HUDEP-2 (cell line): Measurements from ENCODE around the gene HSPA1B.
"Not testable (repeated sequence)": the region's sequence is repeated elsewhere in the genome, so short reads cannot be mapped to it uniquely, and the experiment has no call there.

ENCODE experiments used
- DNase-seq, 76 experiments: peaks; one replicate each; lab custom pipeline; 2025; ENCODE audit not compliant: unreplicated experiment in 76 of 76; lab: John Stamatoyannopoulos, UW

The HSPA1B gene

GRCh38 chr6:31823592-31824196 is 3.8 kb upstream of the HSPA1B start:
- not testable (repeated sequence) for DNase-seq

- DNase-seq: no peak
Measured at GRCh38 chr6:31825553-31825952, 2.0 kb upstream of the HSPA1B start.

GRCh38 chr6:31826793-31827285 is 699 bp upstream of the HSPA1B start:
- DNase-seq: peak in 64 of 76 experiments; percentile 68 to 97 (median 84)

GRCh38 chr6:31829633-31830283 is 2.2 kb downstream of the HSPA1B start:
- peak in 21 of 76 experiments; percentile 27 to 72 (median 39) for DNase-seq

GRCh38 chr6:31830886-31831335 is 3.4 kb downstream of the HSPA1B start:
- DNase-seq: no peak

- no peak for DNase-seq
Measured at GRCh38 chr6:31831350-31832215, 4.0 kb downstream of the HSPA1B start.

- peak in 73 of 76 experiments; percentile 35 to 98 (median 85) for DNase-seq
Measured at GRCh38 chr6:31834367-31835250, 7.1 kb downstream of the HSPA1B start.

- peak in 1 of 76 experiments; percentile 20 for DNase-seq
Measured at GRCh38 chr6:31836047-31836473, 8.5 kb downstream of the HSPA1B start.

- DNase-seq: peak in 7 of 76 experiments; percentile 25 to 38 (median 34)
Measured at GRCh38 chr6:31836474-31837368, 9.2 kb downstream of the HSPA1B start.

- peak in 2 of 76 experiments; percentile 24 to 30 for DNase-seq
Measured at GRCh38 chr6:31837369-31838113, 10.0 kb downstream of the HSPA1B start.

- not testable (repeated sequence) for DNase-seq
Measured at GRCh38 chr6:31838114-31838553, 10.6 kb downstream of the HSPA1B start.

GRCh38 chr6:31838968-31839367 is 11.4 kb downstream of the HSPA1B start:
- DNase-seq: no peak

GRCh38 chr6:31839779-31840126 is 12.2 kb downstream of the HSPA1B start:
- not testable (repeated sequence) for DNase-seq

GRCh38 chr6:31842053-31842452 is 14.5 kb downstream of the HSPA1B start:
- no peak for DNase-seq

GRCh38 chr6:31844507-31844906 is 17.0 kb downstream of the HSPA1B start:
- DNase-seq: no peak

GRCh38 chr6:31847276-31847978 is 19.9 kb downstream of the HSPA1B start:
- no peak for DNase-seq

GRCh38 chr6:31850765-31851484 is 23.4 kb downstream of the HSPA1B start:
- DNase-seq: no peak
